SK-N-MC (cell line): ENCODE measurements around the gene LTO1.

ENCODE experiments used
- EZH2 ChIP-seq: fragments of 200-600 bp; sonication (generic); IDR thresholded peaks from one replicate; pipeline ENCODE4 v1.6.1; 2017; ENCODE audit warnings: antibody characterized with exemption
- FOXP2 ChIP-seq: optimal IDR thresholded peaks from 2 replicates; pipeline ENCODE3; 2011; ENCODE audit warnings: mild to moderate bottlenecking, moderate library complexity; ENCODE audit not compliant: insufficient read depth; ENCODE audit errors: extremely low read length, control extremely low read depth
- POLR2AphosphoS5 ChIP-seq: IDR thresholded peaks from 2 replicates; pipeline ENCODE4 v1.6.1; 2012; ENCODE audit warnings: mild to moderate bottlenecking, low read depth, low read length, borderline replicate concordance

DNA sequence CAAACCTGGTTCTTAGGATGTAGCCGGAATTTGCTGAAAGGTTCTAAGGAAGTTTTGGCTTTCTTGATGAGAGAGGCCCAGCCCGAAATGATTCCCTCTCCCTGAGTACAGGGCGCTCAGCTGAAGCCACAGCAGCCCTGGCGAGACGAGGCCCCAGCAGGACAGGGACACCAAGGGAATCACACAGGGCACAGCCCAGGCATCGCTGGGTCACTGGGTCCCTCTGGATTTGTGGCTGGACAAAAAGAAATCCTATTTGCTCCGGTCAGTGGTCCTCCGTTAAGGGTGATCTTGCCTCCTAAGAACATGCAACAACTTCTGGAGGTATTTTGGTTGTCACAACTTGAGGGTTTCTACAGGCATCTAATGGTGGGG, 22.3 kb upstream of the LTO1 start:
- TF ChIP-seq EZH2 (no peak), POLR2AphosphoS5 (no peak), FOXP2 (no peak)
